ENCODE results near the gene CUBN. TPM values are rescaled to one million over a fixed set of nuclear protein-coding genes. Genes with fewer than 3 reads are reported as not detected.

The CUBN gene
- total RNA-seq, 1 donor from 2014 or later, result 0.32 TPM

GRCh38 chr10:17006631-17007417 lies 122.8 kb downstream of the CUBN start:
- Mint-ChIP-seq H3K4me3 (ENCODE audit: unreplicated experiment) (no peak overlapping the region), H3K9me3 (ENCODE audit: unreplicated experiment) (peaks cover 2% of the 10 kb centered on the region), H3K27me3 (ENCODE audit: unreplicated experiment) (no peaks in the 10 kb centered on the region), H3K4me1 (ENCODE audit: low read depth, unreplicated experiment) (peaks cover 4% of the 10 kb centered on the region), H3K27ac (ENCODE audit: unreplicated experiment) (no peak overlapping the region), H3K36me3 (ENCODE audit: unreplicated experiment) (no peaks in the 10 kb centered on the region)
- TF ChIP-seq CTCF (IDR thresholded peaks at IDR 0.05; ENCODE audit: partially characterized antibody, unreplicated experiment), result no peak
- no peak for DNase-seq

GRCh38 chr10:17005621-17006566 lies 123.7 kb downstream of the CUBN start:
- Mint-ChIP-seq H3K4me3 (ENCODE audit: unreplicated experiment) (no peak overlapping the region), H3K4me1 (ENCODE audit: low read depth, unreplicated experiment) (peaks cover 4% of the 10 kb centered on the region)
- no peak for DNase-seq

GRCh38 chr10:17004801-17005380 lies 124.7 kb downstream of the CUBN start:
- H3K4me1 Mint-ChIP-seq (ENCODE audit: low read depth, unreplicated experiment), result peaks cover 4% of the 10 kb centered on the region
- no peak for DNase-seq
- no peak for TF ChIP-seq CTCF (IDR thresholded peaks at IDR 0.05; ENCODE audit: partially characterized antibody, unreplicated experiment)
- H3K9me3 Mint-ChIP-seq (ENCODE audit: unreplicated experiment), result peaks cover 2% of the 10 kb centered on the region
- H3K27ac Mint-ChIP-seq (ENCODE audit: unreplicated experiment), result no peak overlapping the region
- no peaks in the 10 kb centered on the region for H3K27me3 Mint-ChIP-seq (ENCODE audit: unreplicated experiment)
- H3K4me3 Mint-ChIP-seq (ENCODE audit: unreplicated experiment), result no peak overlapping the region
- H3K36me3 Mint-ChIP-seq (ENCODE audit: unreplicated experiment), result no peaks in the 10 kb centered on the region

More at GRCh38 chr10:17005621-17006566, 123.7 kb downstream of the CUBN start:
- no peak for TF ChIP-seq CTCF (IDR thresholded peaks at IDR 0.05; ENCODE audit: partially characterized antibody, unreplicated experiment)
- no peak overlapping the region for H3K27ac Mint-ChIP-seq (ENCODE audit: unreplicated experiment)
- H3K36me3 Mint-ChIP-seq (ENCODE audit: unreplicated experiment), result no peaks in the 10 kb centered on the region
- no peaks in the 10 kb centered on the region for H3K27me3 Mint-ChIP-seq (ENCODE audit: unreplicated experiment)
- H3K9me3 Mint-ChIP-seq (ENCODE audit: unreplicated experiment), result peaks cover 2% of the 10 kb centered on the region

GRCh38 chr10:17003651-17004286 lies 125.8 kb downstream of the CUBN start:
- Mint-ChIP-seq H3K36me3 (ENCODE audit: unreplicated experiment) (no peaks in the 10 kb centered on the region), H3K9me3 (ENCODE audit: unreplicated experiment) (peaks cover 2% of the 10 kb centered on the region), H3K27me3 (ENCODE audit: unreplicated experiment) (no peaks in the 10 kb centered on the region), H3K27ac (ENCODE audit: unreplicated experiment) (peak overlapping the region; percentile 3), H3K4me1 (ENCODE audit: low read depth, unreplicated experiment) (peaks cover 4% of the 10 kb centered on the region), H3K4me3 (ENCODE audit: unreplicated experiment) (no peak overlapping the region)
- no peak for TF ChIP-seq CTCF (IDR thresholded peaks at IDR 0.05; ENCODE audit: partially characterized antibody, unreplicated experiment)
- DNase-seq, result no peak
